22Rv1 (cell line): ENCODE results near the gene PLXND1.

Source experiments
- CTCF ChIP-seq: fragments of 450-650 bp; IDR thresholded peaks from 2 replicates; pipeline ENCODE4 v1.5.1; 2017; ENCODE audit warnings: mild to moderate bottlenecking
- ZFX ChIP-seq: fragments of 450-650 bp; IDR thresholded peaks from 2 replicates; pipeline ENCODE4 v1.6.1; 2017; ENCODE audit warnings: antibody characterized with exemption, borderline replicate concordance

GRCh38 chr3:129573493-129573892 is 33.0 kb downstream of the PLXND1 start:
- TF ChIP-seq CTCF (no peak), ZFX (no peak)
